Thoracic aorta (tissue), 2 donors: ENCODE data around the gene GPR132. TPM values are rescaled to one million over a fixed set of nuclear protein-coding genes. Genes with fewer than 3 reads are reported as not detected.

Source experiments
- ATAC-seq: fragments of 150-250 bp; one replicate; pipeline ENCODE4 v1.8.0; 2017; ENCODE audit warnings: low read depth; ENCODE audit not compliant: insufficient number of reproducible peaks, low FRiP score
- DNase-seq: peaks from one replicate; pipeline ENCODE4 v3.0.0-alpha.2; 2020; ENCODE audit warnings: low spot score
- H3K27ac ChIP-seq, 2 donors: fragments of 200-600 bp; sonication (generic); 1 replicate in 1 of 2; 2 replicates in 1 of 2; pipeline ENCODE4 v1.5.1; 2016; ENCODE audit warnings: mild to moderate bottlenecking in 2 of 2, moderate library complexity in 2 of 2
- H3K27me3 ChIP-seq: fragments of 200-600 bp; sonication (generic); replicated peaks from 2 replicates; pipeline ENCODE4 v1.6.0; 2016; ENCODE audit warnings: mild to moderate bottlenecking; ENCODE audit not compliant: insufficient read depth
- H3K36me3 ChIP-seq: fragments of 200-600 bp; sonication (generic); one replicate; pipeline ENCODE4 v1.5.1; 2016
- H3K4me1 ChIP-seq, 2 donors: fragments of 200-600 bp; sonication (generic); 1 replicate in 1 of 2; 2 replicates in 1 of 2; pipeline versions ENCODE4 v1.5.1 to v1.6.0; 2016; ENCODE audit warnings: low read depth in 2 of 2, mild to moderate bottlenecking in 1 of 2; ENCODE audit not compliant: control insufficient read depth in 1 of 2
- H3K4me3 ChIP-seq: fragments of 200-600 bp; sonication (generic); 2 replicates; pipeline ENCODE4 v1.5.1; 2016; ENCODE audit warnings: mild to moderate bottlenecking
- H3K9me3 ChIP-seq: fragments of 200-600 bp; sonication (generic); 2 replicates; pipeline ENCODE4 v1.5.1; 2016
- CTCF ChIP-seq: fragments of 200-600 bp; sonication (generic); IDR thresholded peaks from one replicate; pipeline ENCODE4 v1.5.1; 2019; ENCODE audit warnings: antibody characterized with exemption
- total RNA-seq, 2 donors: library from RNA; depleted of rRNA; stranded (reverse); fragments of >200 nt; gene quantifications; one replicate each; pipeline versions ENCODE4 v1.1.0 to v1.2.3, GENCODE V29; 2016

GPR132 gene
- total RNA-seq, 2 donors from 2014 or later = 2.3 to 18.6 TPM

- Histone ChIP-seq H3K27me3 (no peaks in the 10 kb centered on the region), H3K27ac (no peak overlapping the region), H3K9me3 (no peaks in the 10 kb centered on the region), H3K4me3 (no peak overlapping the region), H3K36me3 (peaks cover 8% of the 10 kb centered on the region), H3K4me1 (no peaks in the 10 kb centered on the region)
- no peak for ATAC-seq
- DNase-seq = no peak
- TF ChIP-seq CTCF = no peak
Measured at GRCh38 chr14:105005329-105005928, 59.8 kb downstream of the GPR132 start.

Other genes with a start within 250 kb of the GPR132 start
- 10 to 100 TPM; 35.2 to 38.2 TPM for gene CEP170B, start 200.2 kb downstream of the GPR132 start, total RNA-seq
- gene PLD4, start 140.6 kb downstream of the GPR132 start, total RNA-seq = under 1 TPM in 1 of 2 donors, not detected in 1; 0.35 TPM
- gene AHNAK2, start 87.1 kb downstream of the GPR132 start, total RNA-seq = 10 to 100 TPM; 22.6 to 47.8 TPM
- 1 to 10 TPM; 3.1 to 4.6 TPM for gene CLBA1, start 79.6 kb downstream of the GPR132 start, total RNA-seq
- 1 to 10 TPM; 1.6 to 6.5 TPM for gene CDCA4, start 44.3 kb downstream of the GPR132 start, total RNA-seq
- 10 to 100 TPM in 1 of 2 donors, 1 to 10 TPM in 1; 8.8 to 12.0 TPM for gene JAG2, start 103.3 kb upstream of the GPR132 start, total RNA-seq
- 10 to 100 TPM in 1 of 2 donors, 1 to 10 TPM in 1; 4.1 to 23.6 TPM for gene NUDT14, start 115.9 kb upstream of the GPR132 start, total RNA-seq
- gene BTBD6, start 183.1 kb upstream of the GPR132 start, total RNA-seq = 10 to 100 TPM; 45.9 to 73.5 TPM
- gene BRF1, start 235.6 kb upstream of the GPR132 start, total RNA-seq = 10 to 100 TPM; 49.4 to 80.5 TPM
- 100 to 1,000 TPM in 1 of 2 donors, 10 to 100 TPM in 1; 80.4 to 125 TPM for gene PACS2, start 249.3 kb upstream of the GPR132 start, total RNA-seq